Hematopoietic multipotent progenitor cell treated with erythropoietin and hydrocortisone succinate and interleukin-3 and kit ligand, for 17 days (in vitro differentiated cells): ENCODE results near the gene MTREX.
A peak's percentile ranks its signal among the peaks of the same experiment; 100 is the strongest.

Experiments
- DNase-seq: peaks from one replicate; pipeline ENCODE4 v3.0.0-alpha.2; 2015; ENCODE audit warnings: low spot score

Gene MTREX

GRCh38 chr5:55383254-55383653, 75.5 kb downstream of the MTREX start:
- no peak for DNase-seq

GRCh38 chr5:55384072-55384471, 76.3 kb downstream of the MTREX start:
- DNase-seq = no peak

DNA sequence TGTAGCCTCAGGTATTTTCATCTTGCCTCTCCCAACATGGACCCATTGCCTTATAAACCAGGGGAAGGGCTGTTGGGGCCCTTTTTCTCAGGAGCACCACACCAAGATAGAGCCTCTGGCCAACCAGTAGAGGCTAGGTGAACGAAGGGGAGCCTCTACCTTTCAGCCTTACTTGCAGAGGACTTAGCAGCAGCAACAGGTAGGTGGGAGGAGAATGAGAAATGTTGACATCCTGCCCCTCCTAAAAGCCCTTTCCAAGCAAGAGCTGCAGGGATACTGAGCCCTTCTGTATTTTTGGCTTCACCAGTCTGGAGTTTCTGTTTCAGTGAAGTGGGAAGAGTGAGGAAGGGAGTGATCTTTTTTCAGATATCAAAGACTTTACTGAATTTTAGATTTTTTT, 77.4 kb downstream of the MTREX start:
- DNase-seq = no peak

DNA sequence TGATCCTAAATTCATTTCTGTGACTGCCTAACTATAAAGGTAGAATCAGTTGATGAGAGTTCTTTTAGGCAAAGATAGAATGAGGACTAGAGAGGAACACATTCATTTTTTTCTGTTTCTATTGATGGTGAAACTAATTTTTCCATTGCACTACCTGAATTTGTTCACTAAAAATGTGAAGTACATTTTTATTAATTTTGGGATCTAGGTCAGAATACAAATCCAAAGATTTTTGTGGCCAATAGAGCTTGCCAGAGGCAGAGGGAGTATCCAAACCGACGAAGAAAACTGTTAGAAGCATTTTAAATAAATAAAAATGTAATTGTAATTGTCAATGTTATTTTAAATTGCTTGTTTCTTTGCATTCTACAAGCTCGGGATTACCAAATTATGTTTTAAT, 78.1 kb downstream of the MTREX start:
- no peak for DNase-seq

DNA sequence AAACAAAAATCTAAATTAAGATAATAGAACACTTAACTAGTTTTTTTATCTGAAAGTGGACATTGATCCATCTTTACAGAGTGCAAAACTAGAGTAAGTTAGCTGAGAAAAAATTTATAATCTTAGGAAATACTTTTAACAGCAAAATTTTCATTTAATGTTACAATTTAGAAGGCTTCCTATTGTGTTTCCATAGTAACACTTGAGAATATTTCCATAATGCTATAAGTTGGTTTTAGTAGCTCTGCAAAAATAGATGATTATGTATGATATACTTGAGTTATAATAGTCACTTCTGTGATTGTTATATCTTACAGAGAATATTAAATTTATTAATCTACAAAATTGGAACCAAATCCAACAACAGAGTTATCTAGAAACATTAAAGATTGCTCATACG, 78.6 kb downstream of the MTREX start:
- no peak for DNase-seq

DNA sequence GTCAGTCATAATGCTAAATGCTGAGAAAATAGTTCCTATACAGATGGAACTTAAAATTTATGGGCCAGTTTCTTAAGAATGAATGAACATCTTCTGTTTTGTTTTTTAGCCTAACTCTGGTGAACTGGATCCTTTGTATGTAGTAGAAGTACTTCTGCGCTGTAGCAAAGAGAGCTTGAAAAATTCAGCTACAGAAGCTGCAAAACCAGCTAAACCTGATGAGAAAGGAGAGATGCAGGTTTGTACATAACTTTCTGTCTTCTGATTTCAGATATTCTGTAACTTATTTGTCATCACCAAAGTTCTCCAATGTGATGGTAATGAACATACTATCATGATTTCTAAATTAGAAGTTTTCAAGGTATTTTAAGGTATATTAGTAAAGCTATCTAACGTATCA, 80.1 kb downstream of the MTREX start:
- DNase-seq = no peak

DNA sequence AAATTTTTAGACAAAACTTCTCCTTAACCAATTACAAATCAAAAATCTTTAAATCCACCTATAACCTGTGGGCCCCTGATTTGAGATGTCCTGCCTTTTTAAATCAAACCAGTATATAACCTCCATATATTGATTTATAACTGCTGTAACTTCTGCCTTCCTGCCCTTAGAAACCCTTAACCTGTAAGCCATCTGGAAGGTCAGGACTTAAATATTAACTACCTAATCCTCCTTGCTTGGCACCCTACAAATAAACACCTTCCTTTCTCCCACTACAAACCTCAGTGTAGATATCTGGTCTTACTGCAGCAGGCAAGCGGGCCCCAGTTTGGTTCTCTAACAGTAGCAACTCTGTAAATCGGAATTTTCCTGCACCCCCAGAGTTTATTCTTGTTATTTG, 83.9 kb downstream of the MTREX start:
- DNase-seq = no peak

GRCh38 chr5:55392669-55393068, 84.9 kb downstream of the MTREX start:
- DNase-seq = no peak

DNA sequence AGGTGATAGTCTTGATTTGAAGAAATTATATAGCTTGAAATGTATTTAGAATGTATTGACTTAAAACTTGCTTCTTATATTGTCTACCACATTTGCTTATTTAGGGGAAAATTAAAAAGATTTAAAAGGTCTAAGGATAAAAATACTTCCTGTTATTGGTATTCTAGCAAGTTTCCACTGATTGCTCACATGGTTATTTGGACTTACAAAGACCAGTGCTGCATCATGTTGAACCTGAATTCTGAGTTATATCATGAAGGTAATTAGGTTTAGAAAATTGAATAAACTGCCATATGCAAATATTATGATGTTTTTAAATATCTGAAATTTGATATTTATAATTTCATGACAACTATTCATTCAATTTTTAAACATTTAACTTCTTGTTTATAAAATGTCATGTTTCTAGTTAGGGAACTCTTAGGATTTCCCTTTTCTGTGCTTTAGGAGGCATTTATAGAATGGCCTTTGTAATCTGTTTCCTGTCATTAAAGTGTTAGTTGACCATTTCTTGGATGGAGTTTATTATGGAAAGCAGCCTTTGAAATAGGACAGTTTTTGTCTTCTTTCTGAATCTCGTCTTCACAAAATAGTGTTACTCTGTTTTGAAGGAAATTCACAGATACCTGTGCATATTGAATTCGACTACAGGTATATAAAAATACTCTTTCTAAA, 85.8 kb downstream of the MTREX start:
- no peak for DNase-seq

DNA sequence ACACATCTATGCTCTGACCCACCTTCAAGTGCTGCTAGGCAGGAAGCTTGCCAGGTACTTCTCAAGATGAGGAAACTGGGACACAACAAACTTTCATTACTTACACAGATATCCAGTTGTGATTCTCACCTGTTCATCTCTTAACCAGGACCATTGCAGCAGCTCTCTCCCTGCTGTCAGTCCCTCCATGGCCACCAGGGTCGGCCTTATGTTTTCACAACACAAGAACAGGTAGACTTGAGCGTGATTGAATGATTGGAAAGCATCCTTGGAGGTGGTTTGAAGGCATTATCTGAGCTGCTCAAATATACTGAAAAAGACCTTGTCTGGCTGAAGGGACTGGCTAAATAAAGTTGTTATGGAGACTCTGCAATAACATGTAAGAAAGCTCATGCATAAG, 94.4 kb downstream of the MTREX start:
- no peak for DNase-seq

- no peak for DNase-seq
Observed at GRCh38 chr5:55406292-55406691, 98.5 kb downstream of the MTREX start.

DNA sequence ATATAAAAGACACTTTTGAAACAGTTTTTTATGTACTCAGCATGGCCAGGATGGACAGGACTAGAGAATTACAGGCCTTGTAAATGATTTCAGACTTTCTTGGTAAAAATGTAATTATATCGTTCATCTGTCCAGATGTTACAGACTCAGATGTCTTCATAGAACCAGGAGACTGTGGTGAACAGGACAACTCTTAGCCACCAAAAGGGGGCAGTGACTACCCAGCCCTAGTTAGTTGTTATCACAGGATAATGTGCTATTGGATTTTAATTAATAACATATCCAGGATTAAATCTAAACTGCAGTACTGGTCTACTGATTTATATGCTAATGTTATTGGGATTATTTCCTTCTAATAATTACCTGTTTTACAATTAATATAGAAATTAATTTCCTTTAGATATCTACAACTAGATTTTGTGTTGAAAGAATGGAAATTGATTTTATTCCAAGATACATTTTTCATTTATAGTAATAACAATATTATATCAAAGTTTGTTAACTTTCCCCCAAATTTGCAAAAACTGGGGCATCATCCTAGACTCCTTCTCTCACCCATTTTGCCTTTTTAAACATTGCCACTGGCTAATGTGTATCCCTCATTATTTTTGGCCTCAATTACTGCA, 99.4 kb downstream of the MTREX start:
- peak; percentile 32 for DNase-seq

DNA sequence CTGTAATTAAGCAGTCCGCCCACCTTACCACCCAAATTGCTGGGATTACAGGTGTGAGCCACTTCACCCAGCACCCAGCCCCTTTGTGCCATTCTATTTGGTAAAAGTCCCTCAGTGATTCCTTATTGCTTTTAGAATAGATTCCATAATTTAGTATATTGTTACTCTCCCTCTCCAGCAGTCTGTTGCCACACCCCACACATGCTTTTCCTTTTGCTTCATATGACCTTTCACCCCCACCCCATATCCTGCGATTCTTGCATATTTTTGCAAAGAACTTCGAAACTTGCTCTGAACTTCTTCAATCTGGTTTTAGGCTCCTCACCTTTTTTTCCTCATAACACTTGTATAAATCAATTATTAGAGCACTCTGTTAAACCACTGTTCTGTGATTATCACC, 100.2 kb downstream of the MTREX start:
- no peak for DNase-seq

- no peak for DNase-seq
Observed at GRCh38 chr5:55409775-55410174, 102.0 kb downstream of the MTREX start.

DNA sequence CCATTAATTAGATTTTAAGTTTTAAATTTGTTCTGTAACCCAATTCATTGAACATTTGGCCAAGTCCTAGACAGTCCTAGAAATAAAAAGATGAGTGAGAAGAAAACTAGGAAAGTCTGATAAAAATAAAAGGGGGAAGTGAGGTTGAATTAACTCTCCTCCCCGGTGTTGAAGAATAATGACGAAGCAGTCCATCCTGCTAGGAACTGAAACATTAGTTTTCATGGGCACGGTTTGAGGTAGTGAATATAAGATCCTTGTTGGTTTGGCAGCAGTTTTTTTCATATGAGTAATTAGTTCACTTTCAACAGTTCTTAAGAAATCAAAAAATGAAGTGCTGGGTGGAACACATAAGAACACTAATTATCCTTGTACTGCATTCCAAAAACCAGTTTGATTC, 103.1 kb downstream of the MTREX start:
- DNase-seq = no peak

DNA sequence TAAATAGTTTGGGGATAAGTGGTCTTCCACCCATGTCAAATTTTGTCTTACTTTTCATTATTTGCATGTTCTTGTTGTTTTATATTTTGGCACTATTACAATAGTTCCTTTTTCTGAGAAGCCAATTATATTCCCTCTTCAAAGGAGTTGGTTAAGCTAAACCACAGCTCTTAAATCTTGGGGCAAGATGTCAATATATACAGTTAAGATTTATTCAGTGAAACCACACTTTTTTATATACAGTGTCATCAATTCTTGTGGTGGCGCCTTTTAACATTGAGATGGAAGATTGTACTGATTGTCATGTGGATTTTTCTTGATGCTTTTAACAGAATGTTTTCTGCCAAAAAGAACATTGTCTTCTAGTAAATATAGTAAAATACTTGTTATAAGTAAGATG, 104.1 kb downstream of the MTREX start:
- DNase-seq = no peak

- no peak for DNase-seq
Observed at GRCh38 chr5:55413644-55414043, 105.9 kb downstream of the MTREX start.

- DNase-seq = no peak
Observed at GRCh38 chr5:55415071-55415470, 107.3 kb downstream of the MTREX start.

DNA sequence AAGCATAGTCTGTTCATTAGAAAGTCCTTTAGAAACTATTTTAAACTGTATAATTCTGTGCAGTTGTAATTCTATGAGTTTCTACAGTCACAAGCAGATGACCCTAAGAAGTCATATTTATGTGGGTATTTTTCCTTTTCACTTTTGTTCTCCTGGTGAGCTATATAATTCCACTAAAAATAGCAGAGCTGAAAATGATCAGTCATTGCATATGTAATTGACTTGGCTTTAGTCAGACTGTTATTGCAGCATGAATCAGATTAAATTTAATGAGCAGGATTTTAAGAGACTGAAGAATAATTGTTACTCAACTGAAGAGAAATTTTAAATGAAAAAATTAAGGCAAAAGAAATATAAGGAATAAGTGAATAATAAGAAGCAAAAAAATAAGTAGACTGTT, 108.5 kb downstream of the MTREX start:
- DNase-seq = no peak

DNA sequence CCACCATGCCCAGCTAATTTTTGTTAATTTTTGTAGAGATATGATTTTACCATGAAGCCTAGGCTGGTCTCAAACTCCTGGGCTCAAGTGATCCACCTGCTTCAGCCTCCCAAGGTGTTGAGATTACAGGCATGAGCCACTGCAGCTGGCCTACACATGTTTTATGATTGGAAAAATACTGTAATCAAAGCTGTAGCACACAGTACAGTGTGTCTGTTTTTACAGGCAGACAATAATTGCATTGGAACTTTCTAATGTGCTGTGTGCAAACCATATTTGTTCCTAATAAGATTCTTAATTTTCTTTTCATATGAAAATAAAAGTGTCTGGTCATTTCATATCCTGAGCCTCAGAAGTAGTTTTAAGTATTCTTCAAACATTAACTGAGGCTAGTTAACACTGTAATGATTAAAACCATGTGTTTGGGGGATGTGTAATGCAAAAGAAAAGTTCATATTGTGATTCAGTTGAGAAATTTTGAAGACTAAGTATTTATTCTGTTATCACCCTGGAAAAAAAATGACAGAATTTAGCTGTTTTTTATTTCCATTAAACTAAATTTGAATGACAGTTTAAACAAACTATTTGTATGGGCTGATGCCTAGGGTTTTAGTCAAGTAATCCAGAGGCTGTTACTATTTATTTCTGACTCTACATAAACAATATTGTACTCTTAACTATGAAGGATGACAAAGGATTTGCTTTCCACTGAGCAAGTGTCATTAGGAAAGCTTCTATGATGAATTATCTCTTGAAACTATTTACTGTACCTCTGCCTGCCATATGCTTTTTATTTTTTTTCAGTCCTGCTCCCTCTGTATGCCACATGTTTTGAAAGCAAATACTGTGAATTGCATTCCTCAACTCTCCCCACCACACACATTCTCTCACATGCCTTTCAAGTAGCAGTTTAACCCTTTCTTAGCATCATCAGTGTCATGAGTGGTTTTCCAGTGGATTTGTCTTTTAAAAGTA, 111.5 kb downstream of the MTREX start:
- DNase-seq = no peak

GRCh38 chr5:55421074-55421529, 113.3 kb downstream of the MTREX start:
- DNase-seq = no peak

- no peak for DNase-seq
Observed at GRCh38 chr5:55426455-55426854, 118.7 kb downstream of the MTREX start.

- peak; percentile 51 for DNase-seq
Observed at GRCh38 chr5:55427157-55427556, 119.4 kb downstream of the MTREX start.
